SU-DHL-6 (cell line): ENCODE results near the gene PSG5.
"Not testable (repeated sequence)": the region's sequence is repeated elsewhere in the genome, so short reads cannot be mapped to it uniquely, and the experiment has no call there.

Source experiments
- EZH2phosphoT487 ChIP-seq: fragments of 200-600 bp; sonication (generic), shearing (Covaris generic); conservative IDR thresholded peaks from 2 replicates; pipeline ENCODE4 v1.6.1; 2018; ENCODE audit warnings: mild to moderate bottlenecking, antibody characterized with exemption, low read length, moderate library complexity, mixed read lengths
- TF ChIP-seq, protein P1 (sequence below): fragments of 200-600 bp; sonication (generic); IDR thresholded peaks from one replicate; pipeline ENCODE4 v1.5.1; 2017; ENCODE audit warnings: antibody characterized with exemption, mild to moderate bottlenecking, low read length, moderate library complexity; ENCODE audit not compliant: insufficient read depth, poor library complexity, severe bottlenecking

DNA sequence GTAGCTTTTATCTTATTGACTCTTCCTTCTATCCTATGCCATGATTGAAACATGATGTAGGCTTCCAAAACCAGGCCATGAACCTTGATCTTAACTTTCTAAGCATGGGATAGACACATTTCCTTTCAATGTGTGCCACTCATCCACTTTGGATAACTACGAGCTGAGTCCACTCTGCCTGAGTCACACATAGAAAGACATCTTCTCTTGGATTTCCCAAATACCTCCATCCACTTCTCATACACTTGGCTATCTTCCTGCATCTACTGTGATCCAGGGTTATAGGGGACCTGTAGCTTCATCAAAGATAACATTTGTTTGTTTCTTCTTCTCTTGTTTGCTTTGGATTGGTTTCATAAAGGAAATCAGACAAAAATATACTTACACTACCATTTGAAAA is 44.6 kb downstream of the PSG5 start:
- TF ChIP-seq, protein P1, sequence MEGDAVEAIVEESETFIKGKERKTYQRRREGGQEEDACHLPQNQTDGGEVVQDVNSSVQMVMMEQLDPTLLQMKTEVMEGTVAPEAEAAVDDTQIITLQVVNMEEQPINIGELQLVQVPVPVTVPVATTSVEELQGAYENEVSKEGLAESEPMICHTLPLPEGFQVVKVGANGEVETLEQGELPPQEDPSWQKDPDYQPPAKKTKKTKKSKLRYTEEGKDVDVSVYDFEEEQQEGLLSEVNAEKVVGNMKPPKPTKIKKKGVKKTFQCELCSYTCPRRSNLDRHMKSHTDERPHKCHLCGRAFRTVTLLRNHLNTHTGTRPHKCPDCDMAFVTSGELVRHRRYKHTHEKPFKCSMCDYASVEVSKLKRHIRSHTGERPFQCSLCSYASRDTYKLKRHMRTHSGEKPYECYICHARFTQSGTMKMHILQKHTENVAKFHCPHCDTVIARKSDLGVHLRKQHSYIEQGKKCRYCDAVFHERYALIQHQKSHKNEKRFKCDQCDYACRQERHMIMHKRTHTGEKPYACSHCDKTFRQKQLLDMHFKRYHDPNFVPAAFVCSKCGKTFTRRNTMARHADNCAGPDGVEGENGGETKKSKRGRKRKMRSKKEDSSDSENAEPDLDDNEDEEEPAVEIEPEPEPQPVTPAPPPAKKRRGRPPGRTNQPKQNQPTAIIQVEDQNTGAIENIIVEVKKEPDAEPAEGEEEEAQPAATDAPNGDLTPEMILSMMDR, result not testable (repeated sequence)
- TF ChIP-seq EZH2phosphoT487, result not testable (repeated sequence)
